Activated CD8-positive, alpha-beta memory T cell treated with anti-CD3 and anti-CD28 coated beads for 24 hours (primary cell): ENCODE data around the gene OR13C4.
"Not testable (repeated sequence)": the region's sequence is repeated elsewhere in the genome, so short reads cannot be mapped to it uniquely, and the experiment has no call there.

Source experiments
- DNase-seq: peaks from one replicate; pipeline ENCODE4 v3.0.0-alpha.2; 2020

The OR13C4 gene

GRCh38 chr9:104527109-104527508, at the start of gene OR13C4:
Gene OR13C4, minus strand, starts transcription at chr9:104527209. Its CDS starts 0 bp downstream, at chr9:104527209.
- DNase-seq, result no peak

- no peak for DNase-seq
These were observed 48.4 kb upstream of the OR13C4 start for GRCh38 chr9:104575456-104575855.

GRCh38 chr9:104572612-104573011, 45.6 kb upstream of the OR13C4 start:
- DNase-seq, result no peak

- no peak for DNase-seq
These were observed 41.9 kb upstream of the OR13C4 start, which contains the start of gene OR13C8 for GRCh38 chr9:104568868-104569267. Gene OR13C8, plus strand, starts transcription at chr9:104569168. Its CDS starts 0 bp downstream, at chr9:104569168.

- DNase-seq, result no peak
These were observed 37.3 kb upstream of the OR13C4 start for GRCh38 chr9:104564358-104564757.

GRCh38 chr9:104556830-104557634, 30.0 kb upstream of the OR13C4 start:
- DNase-seq, result no peak

- no peak for DNase-seq
These were observed 28.5 kb upstream of the OR13C4 start for GRCh38 chr9:104555521-104555920.

- DNase-seq, result no peak
These were observed 26.3 kb upstream of the OR13C4 start for GRCh38 chr9:104553261-104553660.

GRCh38 chr9:104544644-104545043, 17.6 kb upstream of the OR13C4 start:
- DNase-seq, result no peak

GRCh38 chr9:104539275-104539674, 12.3 kb upstream of the OR13C4 start:
- DNase-seq, result no peak

- DNase-seq, result no peak
These were observed 9.7 kb upstream of the OR13C4 start, which contains the start of gene OR13C3 for GRCh38 chr9:104536756-104537155. Gene OR13C3, minus strand, starts transcription at chr9:104536856. Its CDS starts 133 bp downstream, at chr9:104536723.

- not testable (repeated sequence) for DNase-seq
These were observed 6.8 kb downstream of the OR13C4 start for GRCh38 chr9:104520241-104520640.

- no peak for DNase-seq
These were observed 12.1 kb downstream of the OR13C4 start for GRCh38 chr9:104514901-104515300.

GRCh38 chr9:104506565-104506964, 20.4 kb downstream of the OR13C4 start:
- DNase-seq, result no peak

GRCh38 chr9:104503963-104504362, 23.0 kb downstream of the OR13C4 start, which contains the start of gene OR13F1:
Gene OR13F1, plus strand, starts transcription at chr9:104504263. Its CDS starts 0 bp downstream, at chr9:104504263.
- DNase-seq, result no peak

GRCh38 chr9:104503440-104503839, 23.6 kb downstream of the OR13C4 start:
- DNase-seq, result no peak

- no peak for DNase-seq
These were observed 32.2 kb downstream of the OR13C4 start for GRCh38 chr9:104494808-104495207.

- no peak for DNase-seq
These were observed 42.0 kb downstream of the OR13C4 start for GRCh38 chr9:104485014-104485413.

- no peak for DNase-seq
These were observed 44.0 kb downstream of the OR13C4 start for GRCh38 chr9:104482921-104483570.
